Activated CD4-positive, alpha-beta T cell treated with anti-CD3 and anti-CD28 coated beads, Interleukin-2, amount 10 ng/mL, durations not matched to agents 24 days and 14 days (primary cell): ENCODE results near the gene LILRB3. TPM values are rescaled to one million over a fixed set of nuclear protein-coding genes. Genes with fewer than 3 reads are reported as not detected.
"Not testable (repeated sequence)": the region's sequence is repeated elsewhere in the genome, so short reads cannot be mapped to it uniquely, and the experiment has no call there.

Experiments
- DNase-seq: peaks from one replicate; pipeline ENCODE4 v3.0.0; 2022
- H3K27ac Mint-ChIP-seq: one replicate; pipeline ENCODE4 v1.8.0; 2022; ENCODE audit warnings: mild to moderate bottlenecking, mixed read lengths
- H3K27me3 Mint-ChIP-seq: one replicate; pipeline ENCODE4 v1.8.0; 2022; ENCODE audit warnings: mixed read lengths
- H3K36me3 Mint-ChIP-seq: one replicate; pipeline ENCODE4 v1.8.0; 2022; ENCODE audit warnings: low read depth, mild to moderate bottlenecking, mixed read lengths
- H3K4me1 Mint-ChIP-seq: one replicate; pipeline ENCODE4 v1.8.0; 2021; ENCODE audit warnings: mixed read lengths
- H3K4me3 Mint-ChIP-seq: one replicate; pipeline ENCODE4 v1.8.0; 2022; ENCODE audit warnings: mild to moderate bottlenecking, moderate library complexity, mixed read lengths
- H3K9me3 Mint-ChIP-seq: one replicate; pipeline ENCODE4 v1.8.0; 2021; ENCODE audit warnings: mixed read lengths
- intact Hi-C: fragments of 100-400 bp; cut with micrococcal nuclease; formaldehyde crosslinking; loops from one replicate; pipeline ENCODE4 v1.15.1; 2023
- total RNA-seq: library from RNA; stranded (reverse); gene quantifications from 2 replicates; pipeline ENCODE4 v1.2.3, GENCODE V29; 2022

The LILRB3 gene
- 0.26 TPM in 1 of 2 replicates, not detected in the other for total RNA-seq

DNA sequence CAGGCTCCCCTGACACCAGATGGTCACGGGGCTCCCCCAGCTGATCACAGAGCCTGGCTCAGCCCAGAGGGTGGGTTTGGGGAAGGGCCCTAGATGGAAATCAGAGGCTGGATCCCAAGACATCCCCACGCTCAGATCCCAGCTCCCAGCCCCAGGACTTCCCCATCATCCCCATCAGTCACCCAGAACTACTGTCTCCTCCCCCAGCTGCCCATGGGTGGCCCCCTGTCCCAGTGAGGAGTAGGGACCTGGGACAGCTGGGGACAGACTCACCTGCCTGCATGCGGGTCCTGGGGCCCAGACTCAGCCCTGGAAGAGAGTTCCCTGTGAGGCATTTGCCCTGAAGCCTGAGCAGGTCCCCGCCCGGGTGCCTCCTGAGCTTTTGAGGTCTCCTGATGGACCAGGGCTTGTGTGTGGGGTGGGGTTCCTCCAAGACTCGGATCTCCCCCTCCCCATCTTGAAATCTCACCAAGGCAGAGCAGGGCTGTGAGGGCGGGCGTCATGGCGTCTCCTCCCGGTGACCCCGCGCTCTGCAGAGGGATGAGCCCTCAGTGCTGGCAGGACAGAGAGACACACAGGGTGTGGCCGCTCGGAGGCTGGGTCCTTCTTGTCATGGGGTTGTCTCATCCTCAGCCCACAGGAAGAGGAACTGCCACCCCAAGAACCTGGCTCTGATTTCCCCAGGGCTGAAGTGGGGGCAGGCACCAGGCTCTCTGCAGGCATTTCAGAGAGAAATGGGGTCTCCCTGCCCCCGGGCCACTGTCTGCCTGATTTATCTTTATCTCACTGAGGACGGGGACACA is at the start of gene LILRB3:
Gene LILRB3, minus strand, starts transcription at position 534 of the 803 bp plus-strand sequence. Its CDS starts 31 bp downstream, at position 503.
- peak; percentile 63 for DNase-seq
- intact Hi-C loops, H3K27ac Mint-ChIP-seq, H3K9me3 Mint-ChIP-seq, H3K4me1 Mint-ChIP-seq, H3K36me3 Mint-ChIP-seq, H3K27me3 Mint-ChIP-seq: not testable (repeated sequence)
- peak within 1 kb of the TSS; percentile 29 for H3K4me3 Mint-ChIP-seq

GRCh38 chr19:54272181-54272580 is 49.4 kb upstream of the LILRB3 start:
- H3K27me3 Mint-ChIP-seq = peaks cover 24% of the 10 kb centered on the region
- H3K9me3 Mint-ChIP-seq, intact Hi-C loops, DNase-seq, H3K4me1 Mint-ChIP-seq, H3K4me3 Mint-ChIP-seq, H3K36me3 Mint-ChIP-seq, H3K27ac Mint-ChIP-seq: not testable (repeated sequence)

DNA sequence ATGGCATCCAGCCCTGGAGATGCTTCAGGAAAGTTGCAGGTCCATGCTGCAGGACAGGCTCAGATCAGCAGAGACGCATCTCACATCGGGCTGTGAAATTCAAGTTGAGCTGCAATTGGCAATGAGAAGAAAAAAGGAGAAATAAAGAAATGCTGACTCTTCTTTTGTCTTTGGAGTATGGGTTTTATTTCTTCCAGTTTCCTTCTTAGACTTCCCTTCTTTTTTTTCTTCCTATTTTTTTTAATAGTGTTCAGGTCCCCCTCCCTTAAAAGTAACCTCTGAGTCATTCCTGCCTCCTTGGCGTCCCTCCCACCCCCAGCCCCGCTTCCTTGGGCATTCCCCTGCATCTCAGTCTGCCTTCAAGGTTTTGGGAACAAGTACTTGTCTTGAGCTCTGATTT is 48.8 kb upstream of the LILRB3 start:
- H3K4me1 Mint-ChIP-seq, H3K9me3 Mint-ChIP-seq, H3K27ac Mint-ChIP-seq, intact Hi-C loops, DNase-seq, H3K36me3 Mint-ChIP-seq, H3K4me3 Mint-ChIP-seq: not testable (repeated sequence)
- H3K27me3 Mint-ChIP-seq = peaks cover 26% of the 10 kb centered on the region

DNA sequence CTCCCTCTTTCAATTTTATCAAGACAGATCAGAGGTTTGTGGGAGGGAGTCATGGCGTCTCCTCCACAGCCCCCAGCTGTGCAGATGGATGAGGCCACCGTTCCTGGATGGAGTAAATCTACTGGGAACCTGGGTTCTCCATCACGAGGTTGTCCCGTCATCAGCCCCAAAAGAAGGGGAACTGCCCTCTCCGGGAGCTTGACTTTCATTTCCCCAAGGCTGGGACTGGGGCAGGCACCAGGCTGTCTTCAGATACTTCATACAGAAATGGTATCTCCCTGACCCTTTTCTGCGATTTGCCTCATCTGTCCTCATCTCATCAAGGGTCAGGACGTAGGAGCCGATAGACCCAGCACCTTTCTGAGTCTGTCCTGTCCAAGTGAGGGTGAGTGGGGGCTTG is 48.3 kb upstream of the LILRB3 start:
- Mint-ChIP-seq H3K36me3 (no peaks in the 10 kb centered on the region), H3K27me3 (peaks cover 26% of the 10 kb centered on the region), H3K27ac (no peak overlapping the region), H3K4me1 (no peaks in the 10 kb centered on the region), H3K4me3 (no peak overlapping the region), H3K9me3 (no peaks in the 10 kb centered on the region)
- no peak for DNase-seq
- intact Hi-C loops = no loop called here

- no peak for DNase-seq
- Mint-ChIP-seq H3K4me3 (no peak overlapping the region), H3K4me1 (no peaks in the 10 kb centered on the region), H3K36me3 (no peaks in the 10 kb centered on the region), H3K27me3 (peaks cover 27% of the 10 kb centered on the region), H3K9me3 (no peaks in the 10 kb centered on the region), H3K27ac (no peak overlapping the region)
- intact Hi-C loops = no loop called here
These were observed 46.1 kb upstream of the LILRB3 start for GRCh38 chr19:54268936-54269335.

DNA sequence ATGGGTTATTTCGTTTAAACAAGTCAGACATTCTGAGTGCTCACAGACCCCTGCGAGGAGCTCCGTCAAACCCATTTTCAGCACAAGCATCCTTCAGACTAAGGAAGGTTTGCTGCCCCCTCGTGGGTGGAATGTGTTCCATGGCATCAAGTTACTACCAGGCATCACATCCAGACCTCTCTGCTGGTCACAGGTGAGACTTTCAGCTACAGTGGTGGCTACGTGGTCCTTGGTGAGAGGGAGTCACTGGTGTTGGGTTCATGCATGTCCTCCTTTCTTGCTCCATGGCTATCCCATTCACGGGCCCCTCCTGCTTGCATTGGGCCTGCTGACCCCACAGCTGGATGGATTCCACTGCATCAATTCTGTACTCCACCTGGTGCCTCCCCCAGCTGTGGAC is 43.3 kb upstream of the LILRB3 start:
- Mint-ChIP-seq H3K36me3 (no peaks in the 10 kb centered on the region), H3K27ac (no peak overlapping the region), H3K27me3 (peaks cover 21% of the 10 kb centered on the region), H3K4me3 (no peak overlapping the region), H3K9me3 (no peaks in the 10 kb centered on the region), H3K4me1 (no peaks in the 10 kb centered on the region)
- peak; percentile 88 for DNase-seq
- intact Hi-C loops = loop anchor here (1.0 kb wide), 1 partner anchor 98 kb away; no protein-coding TSS in a partner anchor

- Mint-ChIP-seq H3K27me3 (peaks cover 6% of the 10 kb centered on the region), H3K4me1 (no peaks in the 10 kb centered on the region), H3K36me3 (no peaks in the 10 kb centered on the region), H3K27ac (no peak overlapping the region), H3K4me3 (no peak overlapping the region), H3K9me3 (no peaks in the 10 kb centered on the region)
- intact Hi-C loops = no loop called here
- no peak for DNase-seq
These were observed 39.7 kb upstream of the LILRB3 start for GRCh38 chr19:54262470-54262869.

GRCh38 chr19:54262066-54262465 is 39.3 kb upstream of the LILRB3 start:
- H3K27ac Mint-ChIP-seq = no peak overlapping the region
- no peak overlapping the region for H3K4me3 Mint-ChIP-seq
- no peak for DNase-seq
- no peaks in the 10 kb centered on the region for H3K4me1 Mint-ChIP-seq
- intact Hi-C loops = no loop called here
- no peaks in the 10 kb centered on the region for H3K36me3 Mint-ChIP-seq
- H3K27me3 Mint-ChIP-seq = peaks cover 6% of the 10 kb centered on the region
- H3K9me3 Mint-ChIP-seq = no peaks in the 10 kb centered on the region

DNA sequence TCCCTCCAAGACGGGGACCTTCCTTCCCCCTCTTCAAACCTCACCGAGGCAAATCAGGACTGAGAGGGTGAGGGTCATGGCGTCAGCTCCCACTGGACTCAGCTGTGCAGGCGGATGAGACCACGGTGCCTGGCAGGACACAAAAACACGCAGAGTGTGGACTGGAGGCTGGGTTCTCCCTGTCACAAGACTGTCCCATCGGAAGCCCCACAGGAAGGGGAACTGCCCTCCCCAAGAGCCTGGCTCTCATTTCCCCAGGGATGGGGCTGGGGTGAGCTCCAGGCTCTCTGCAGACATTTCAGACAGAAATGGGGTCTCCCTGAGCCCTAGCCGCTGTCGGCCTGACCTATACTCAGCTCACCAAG is 34.3 kb upstream of the LILRB3 start, which contains the start of gene LILRB5:
Gene LILRB5, minus strand, starts transcription at position 158 of the 365 bp plus-strand sequence. Its CDS starts 80 bp downstream, at position 78.
- no peaks in the 10 kb centered on the region for H3K9me3 Mint-ChIP-seq
- intact Hi-C loops = no loop called here
- H3K27me3 Mint-ChIP-seq = peaks cover 2% of the 10 kb centered on the region

DNA sequence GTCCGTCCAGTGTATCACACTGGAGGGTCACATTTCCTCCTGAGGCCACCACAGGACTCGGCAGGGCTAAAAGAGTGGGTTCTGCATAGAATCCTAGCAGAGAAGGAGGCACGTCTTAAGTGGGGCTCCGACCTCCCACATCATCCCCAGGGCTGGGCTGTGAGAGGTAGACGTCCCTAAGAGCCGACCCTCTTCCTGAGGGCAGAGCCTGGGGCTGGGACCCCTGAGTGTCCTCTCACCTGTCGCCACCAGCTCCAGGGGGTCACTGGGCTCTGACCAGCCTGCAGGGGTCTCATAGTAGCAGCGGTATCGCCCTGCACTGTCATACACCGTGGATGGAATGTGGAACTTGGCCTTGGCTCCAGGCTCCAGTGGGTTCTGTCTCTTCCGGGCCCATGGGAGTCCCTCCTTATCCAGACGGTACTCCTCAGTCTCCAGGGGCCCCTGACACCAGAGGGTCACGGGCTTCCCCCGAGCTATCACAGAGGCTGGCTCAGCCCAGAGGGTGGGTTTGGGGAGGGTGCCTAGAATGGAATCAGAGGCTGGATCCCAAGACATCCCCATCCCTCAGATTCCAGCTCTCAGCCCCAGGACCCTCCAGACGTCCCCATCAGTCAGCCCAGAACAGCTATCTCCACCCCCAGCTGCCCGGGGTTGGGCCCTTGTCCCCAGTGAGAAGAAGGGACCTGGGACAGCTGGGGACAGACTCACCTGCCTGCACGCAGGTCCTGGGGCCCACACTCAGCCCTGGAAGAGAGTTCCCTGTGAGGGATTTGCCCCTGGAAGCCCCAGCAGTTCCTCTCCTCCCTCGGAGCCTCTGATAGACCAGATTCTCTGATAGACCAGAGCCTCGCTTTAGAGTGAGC is 33.7 kb upstream of the LILRB3 start:
- Mint-ChIP-seq H3K4me3 (no peak overlapping the region), H3K27ac (no peak overlapping the region), H3K9me3 (no peaks in the 10 kb centered on the region), H3K27me3 (peaks cover 2% of the 10 kb centered on the region), H3K4me1 (no peaks in the 10 kb centered on the region), H3K36me3 (no peaks in the 10 kb centered on the region)
- no peak for DNase-seq
- intact Hi-C loops = no loop called here

More for the DNA sequence above, 34.3 kb upstream of the LILRB3 start, which contains the start of gene LILRB5:
- Mint-ChIP-seq H3K27ac (no peak within 1 kb of the TSS), H3K36me3 (no peaks in the 10 kb centered on the region), H3K4me3 (no peak within 1 kb of the TSS), H3K4me1 (no peaks in the 10 kb centered on the region)
- no peak for DNase-seq

- DNase-seq = no peak
- H3K27ac Mint-ChIP-seq = no peak overlapping the region
- intact Hi-C loops = no loop called here
- no peaks in the 10 kb centered on the region for H3K9me3 Mint-ChIP-seq
- H3K36me3 Mint-ChIP-seq = no peaks in the 10 kb centered on the region
- no peak overlapping the region for H3K4me3 Mint-ChIP-seq
- peaks cover 2% of the 10 kb centered on the region for H3K27me3 Mint-ChIP-seq
- no peaks in the 10 kb centered on the region for H3K4me1 Mint-ChIP-seq
These were observed 32.4 kb upstream of the LILRB3 start for GRCh38 chr19:54255105-54255775.

GRCh38 chr19:54254195-54254906 is 31.5 kb upstream of the LILRB3 start:
- Mint-ChIP-seq H3K4me3 (no peak overlapping the region), H3K27ac (no peak overlapping the region), H3K4me1 (no peaks in the 10 kb centered on the region), H3K36me3 (no peaks in the 10 kb centered on the region), H3K9me3 (no peaks in the 10 kb centered on the region), H3K27me3 (peaks cover 3% of the 10 kb centered on the region)
- DNase-seq = no peak
- intact Hi-C loops = no loop called here
